ENCODE measurements around the gene ECSIT. TPM values are rescaled to one million over a fixed set of nuclear protein-coding genes. Genes with fewer than 3 reads are reported as not detected.
"Not testable (repeated sequence)": the region's sequence is repeated elsewhere in the genome, so short reads cannot be mapped to it uniquely, and the experiment has no call there.

ECSIT gene
- total RNA-seq, 1 experiment from 2014 or later, result 59.8 TPM

- Histone ChIP-seq H3K79me2 (ENCODE audit: low read length) (no peaks in the 10 kb centered on the region), H3K4me3 (ENCODE audit: low read length) (no peak overlapping the region), H3K9me3 (ENCODE audit: low read length) (no peaks in the 10 kb centered on the region), H3K4me1 (ENCODE audit: low read length) (no peaks in the 10 kb centered on the region), H3K36me3 (ENCODE audit: insufficient read depth, low read length) (no peaks in the 10 kb centered on the region), H3K4me2 (ENCODE audit: low read depth, low read length, poor library complexity, severe bottlenecking) (no peak overlapping the region), H3K27ac (ENCODE audit: low read length) (no peak overlapping the region), H3K9me2 (replicated peaks; ENCODE audit: insufficient read depth, low read length) (no peaks in the 10 kb centered on the region), H3K27me3 (ENCODE audit: low read length) (no peaks in the 10 kb centered on the region), H3K9ac (ENCODE audit: low read length) (no peak overlapping the region), H4K20me1 (ENCODE audit: insufficient read depth, low read depth, low read length) (no peaks in the 10 kb centered on the region), H2AFZ (ENCODE audit: low read length) (no peak overlapping the region)
- DNase-seq, result no peak
These were observed 63.3 kb downstream of the ECSIT start for GRCh38 chr19:11465600-11465999.

GRCh38 chr19:11464333-11465265 is 64.3 kb downstream of the ECSIT start:
- H3K9me3 ChIP-seq (ENCODE audit: low read length), result no peaks in the 10 kb centered on the region
- no peak overlapping the region for H3K27ac ChIP-seq (ENCODE audit: low read length)
- H2AFZ ChIP-seq (ENCODE audit: low read length), result no peak overlapping the region
- no peaks in the 10 kb centered on the region for H3K4me1 ChIP-seq (ENCODE audit: low read length)
- no peaks in the 10 kb centered on the region for H3K9me2 ChIP-seq (replicated peaks; ENCODE audit: insufficient read depth, low read length)
- no peaks in the 10 kb centered on the region for H3K79me2 ChIP-seq (ENCODE audit: low read length)
- no peak overlapping the region for H3K4me3 ChIP-seq (ENCODE audit: low read length)
- no peaks in the 10 kb centered on the region for H3K27me3 ChIP-seq (ENCODE audit: low read length)
- H4K20me1 ChIP-seq (ENCODE audit: insufficient read depth, low read depth, low read length), result no peaks in the 10 kb centered on the region
- no peak overlapping the region for H3K9ac ChIP-seq (ENCODE audit: low read length)
- no peaks in the 10 kb centered on the region for H3K36me3 ChIP-seq (ENCODE audit: insufficient read depth, low read length)
- DNase-seq, result no peak
- no peak overlapping the region for H3K4me2 ChIP-seq (ENCODE audit: low read depth, low read length, poor library complexity, severe bottlenecking)

DNA sequence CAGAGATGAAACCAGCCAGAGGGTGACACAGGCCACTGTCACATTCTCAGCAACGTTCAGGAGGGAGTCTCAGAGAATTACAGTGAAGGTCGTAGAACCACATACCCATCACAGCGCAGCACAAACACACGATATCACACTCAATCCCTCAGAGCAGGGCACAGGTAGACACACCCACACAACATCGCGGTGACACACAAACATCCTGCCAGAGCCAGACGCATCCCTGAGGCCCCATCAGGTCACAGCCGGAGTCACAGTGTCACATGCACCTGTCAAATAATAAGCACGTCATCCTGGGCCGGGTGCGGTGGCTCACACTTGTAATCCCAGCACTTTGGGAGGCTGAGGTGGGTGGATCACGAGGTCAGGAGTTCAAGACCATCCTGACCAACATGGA is 65.5 kb downstream of the ECSIT start:
- no peaks in the 10 kb centered on the region for H3K27me3 ChIP-seq (ENCODE audit: low read length)
- no peak overlapping the region for H3K4me3 ChIP-seq (ENCODE audit: low read length)
- H4K20me1 ChIP-seq (ENCODE audit: insufficient read depth, low read depth, low read length), result no peaks in the 10 kb centered on the region
- H3K4me2 ChIP-seq (ENCODE audit: low read depth, low read length, poor library complexity, severe bottlenecking), result no peak overlapping the region
- H2AFZ ChIP-seq (ENCODE audit: low read length), result no peak overlapping the region
- H3K9ac ChIP-seq (ENCODE audit: low read length), result no peak overlapping the region
- H3K9me2 ChIP-seq (replicated peaks; ENCODE audit: insufficient read depth, low read length), result no peaks in the 10 kb centered on the region
- no peaks in the 10 kb centered on the region for H3K4me1 ChIP-seq (ENCODE audit: low read length)
- DNase-seq, result no peak
- H3K27ac ChIP-seq (ENCODE audit: low read length), result no peak overlapping the region
- H3K36me3 ChIP-seq (ENCODE audit: insufficient read depth, low read length), result no peaks in the 10 kb centered on the region
- no peaks in the 10 kb centered on the region for H3K79me2 ChIP-seq (ENCODE audit: low read length)
- no peaks in the 10 kb centered on the region for H3K9me3 ChIP-seq (ENCODE audit: low read length)

DNA sequence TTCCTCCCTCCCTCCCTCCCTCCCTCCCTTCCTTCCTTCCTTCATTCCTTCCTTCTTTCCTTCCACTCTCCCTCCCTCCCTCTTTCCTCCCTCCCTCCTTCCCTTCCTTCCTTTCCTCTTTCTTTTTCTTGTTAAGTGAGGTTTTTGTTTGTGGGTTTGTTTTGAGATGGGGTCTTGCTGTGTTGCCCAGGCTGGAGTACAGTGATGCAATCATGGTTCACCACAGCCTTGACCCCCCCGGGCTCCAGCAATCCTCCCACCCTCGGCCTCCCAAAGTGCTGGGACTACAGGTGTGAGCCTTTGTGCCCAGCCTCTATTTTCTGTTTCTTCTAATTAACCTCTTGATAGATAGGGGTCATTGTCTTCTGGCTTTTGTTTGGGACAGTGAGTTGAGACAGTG is 67.5 kb downstream of the ECSIT start:
- Histone ChIP-seq H3K9me3 (ENCODE audit: low read length) (no peaks in the 10 kb centered on the region), H3K4me1 (ENCODE audit: low read length) (no peaks in the 10 kb centered on the region), H3K9ac (ENCODE audit: low read length) (no peak overlapping the region), H3K36me3 (ENCODE audit: insufficient read depth, low read length) (no peaks in the 10 kb centered on the region), H4K20me1 (ENCODE audit: insufficient read depth, low read depth, low read length) (no peaks in the 10 kb centered on the region), H3K4me3 (ENCODE audit: low read length) (no peak overlapping the region), H2AFZ (ENCODE audit: low read length) (no peak overlapping the region), H3K27ac (ENCODE audit: low read length) (no peak overlapping the region), H3K27me3 (ENCODE audit: low read length) (no peaks in the 10 kb centered on the region), H3K79me2 (ENCODE audit: low read length) (no peaks in the 10 kb centered on the region), H3K4me2 (ENCODE audit: low read depth, low read length, poor library complexity, severe bottlenecking) (no peak overlapping the region), H3K9me2 (replicated peaks; ENCODE audit: insufficient read depth, low read length) (no peaks in the 10 kb centered on the region)
- no peak for DNase-seq

DNA sequence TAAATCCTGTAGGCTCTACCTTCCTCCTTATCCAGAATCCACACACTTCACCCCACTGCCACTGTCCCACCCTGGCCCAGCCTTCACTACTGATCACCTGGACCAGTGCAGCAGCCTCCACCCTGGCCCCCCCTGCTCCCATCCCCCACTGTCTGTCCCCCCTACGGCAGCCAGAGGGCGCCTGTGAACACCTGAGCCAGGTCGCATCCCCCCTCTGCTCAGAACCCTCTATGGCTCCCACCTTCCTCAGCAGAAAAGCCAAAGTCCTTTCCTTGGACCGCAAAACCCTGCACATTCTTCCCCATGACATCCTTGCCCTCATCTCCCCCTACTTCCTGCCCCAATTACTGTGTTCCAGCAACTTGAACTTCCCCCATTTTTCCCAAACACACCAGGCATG is 68.7 kb downstream of the ECSIT start:
- Histone ChIP-seq H3K79me2 (ENCODE audit: low read length) (no peaks in the 10 kb centered on the region), H3K36me3 (ENCODE audit: insufficient read depth, low read length) (no peaks in the 10 kb centered on the region), H3K4me3 (ENCODE audit: low read length) (no peak overlapping the region), H2AFZ (ENCODE audit: low read length) (no peak overlapping the region), H3K9ac (ENCODE audit: low read length) (no peak overlapping the region), H3K9me2 (replicated peaks; ENCODE audit: insufficient read depth, low read length) (no peaks in the 10 kb centered on the region), H4K20me1 (ENCODE audit: insufficient read depth, low read depth, low read length) (no peaks in the 10 kb centered on the region), H3K9me3 (ENCODE audit: low read length) (no peaks in the 10 kb centered on the region), H3K27me3 (ENCODE audit: low read length) (no peaks in the 10 kb centered on the region), H3K4me1 (ENCODE audit: low read length) (no peaks in the 10 kb centered on the region), H3K4me2 (ENCODE audit: low read depth, low read length, poor library complexity, severe bottlenecking) (no peak overlapping the region), H3K27ac (ENCODE audit: low read length) (no peak overlapping the region)
- DNase-seq, result no peak

DNA sequence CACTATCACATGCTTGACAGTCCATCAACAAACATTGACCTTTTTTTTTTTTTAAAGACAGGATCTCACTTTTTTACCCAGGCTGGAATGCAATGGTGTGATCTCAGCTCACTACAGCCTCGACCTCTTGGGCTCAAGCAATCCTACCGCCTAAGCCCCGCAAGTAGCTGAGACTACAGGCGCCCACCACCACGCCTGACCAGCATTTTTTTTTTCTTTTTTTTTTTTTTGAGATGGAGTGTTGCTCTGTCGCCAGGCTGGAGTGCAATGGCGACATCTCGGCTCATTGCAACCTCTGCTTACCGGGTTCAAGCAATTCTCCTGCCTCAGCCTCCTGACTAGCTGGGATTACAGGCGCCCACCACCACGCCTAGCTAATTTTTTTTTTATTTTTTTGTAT is 70.0 kb downstream of the ECSIT start:
- H3K4me2 ChIP-seq (ENCODE audit: low read depth, low read length, poor library complexity, severe bottlenecking); H3K36me3 ChIP-seq (ENCODE audit: insufficient read depth, low read length); H4K20me1 ChIP-seq (ENCODE audit: insufficient read depth, low read depth, low read length); H3K9me2 ChIP-seq (replicated peaks; ENCODE audit: insufficient read depth, low read length); H3K27ac ChIP-seq (ENCODE audit: low read length); H3K9ac ChIP-seq (ENCODE audit: low read length); H3K79me2 ChIP-seq (ENCODE audit: low read length); H3K4me3 ChIP-seq (ENCODE audit: low read length); DNase-seq; H3K9me3 ChIP-seq (ENCODE audit: low read length); H3K27me3 ChIP-seq (ENCODE audit: low read length); H2AFZ ChIP-seq (ENCODE audit: low read length); H3K4me1 ChIP-seq (ENCODE audit: low read length): not testable (repeated sequence)

GRCh38 chr19:11458236-11458900 is 70.6 kb downstream of the ECSIT start:
- H3K4me1 ChIP-seq (ENCODE audit: low read length), result no peaks in the 10 kb centered on the region; the same call in 1 of the 2 replicates
- H3K9me3 ChIP-seq (ENCODE audit: low read length), result no peaks in the 10 kb centered on the region
- no peak overlapping the region for H3K4me2 ChIP-seq (ENCODE audit: low read depth, low read length, poor library complexity, severe bottlenecking)
- DNase-seq, result no peak
- H3K4me3 ChIP-seq (ENCODE audit: low read length), result no peak overlapping the region
- H4K20me1 ChIP-seq (ENCODE audit: insufficient read depth, low read depth, low read length), result no peaks in the 10 kb centered on the region
- H3K27me3 ChIP-seq (ENCODE audit: low read length), result no peaks in the 10 kb centered on the region
- no peak overlapping the region for H3K27ac ChIP-seq (ENCODE audit: low read length)
- no peaks in the 10 kb centered on the region for H3K9me2 ChIP-seq (replicated peaks; ENCODE audit: insufficient read depth, low read length)
- H3K9ac ChIP-seq (ENCODE audit: low read length), result no peak overlapping the region
- H2AFZ ChIP-seq (ENCODE audit: low read length), result no peak overlapping the region
- H3K36me3 ChIP-seq (ENCODE audit: insufficient read depth, low read length), result no peaks in the 10 kb centered on the region
- no peaks in the 10 kb centered on the region for H3K79me2 ChIP-seq (ENCODE audit: low read length)

GRCh38 chr19:11457831-11458230 is 71.1 kb downstream of the ECSIT start:
- no peak overlapping the region for H3K4me3 ChIP-seq (ENCODE audit: low read length)
- no peaks in the 10 kb centered on the region for H3K79me2 ChIP-seq (ENCODE audit: low read length)
- H3K9me2 ChIP-seq (replicated peaks; ENCODE audit: insufficient read depth, low read length), result no peaks in the 10 kb centered on the region
- H3K27me3 ChIP-seq (ENCODE audit: low read length), result no peaks in the 10 kb centered on the region
- no peaks in the 10 kb centered on the region for H3K36me3 ChIP-seq (ENCODE audit: insufficient read depth, low read length)
- H3K9me3 ChIP-seq (ENCODE audit: low read length), result no peaks in the 10 kb centered on the region
- H4K20me1 ChIP-seq (ENCODE audit: insufficient read depth, low read depth, low read length), result no peaks in the 10 kb centered on the region
- H2AFZ ChIP-seq (ENCODE audit: low read length), result no peak overlapping the region
- no peak overlapping the region for H3K9ac ChIP-seq (ENCODE audit: low read length)
- DNase-seq, result no peak
- no peaks in the 10 kb centered on the region; the same call in 1 of the 2 replicates for H3K4me1 ChIP-seq (ENCODE audit: low read length)
- H3K4me2 ChIP-seq (ENCODE audit: low read depth, low read length, poor library complexity, severe bottlenecking), result no peak overlapping the region
- no peak overlapping the region for H3K27ac ChIP-seq (ENCODE audit: low read length)
